NT2/D1 (cell line): ENCODE data around the gene DNMT3A.

ENCODE experiments used
- DNase-seq: peaks from one replicate; pipeline ENCODE4 v3.0.0-alpha.2; 2011; ENCODE audit warnings: low read depth, low spot score
- H3K27me3 ChIP-seq: 2 replicates; pipeline ENCODE4 v1.6.0; 2011; ENCODE audit warnings: mild to moderate bottlenecking; ENCODE audit not compliant: insufficient read length, insufficient read depth
- H3K36me3 ChIP-seq: 2 replicates; pipeline ENCODE4 v1.6.1; 2011; ENCODE audit warnings: mild to moderate bottlenecking, low read length, mixed read lengths; ENCODE audit not compliant: insufficient read depth, insufficient read length
- H3K4me1 ChIP-seq: 2 replicates; pipeline ENCODE4 v1.5.1; 2011; ENCODE audit not compliant: insufficient read depth, insufficient read length
- H3K4me3 ChIP-seq: 2 replicates; pipeline ENCODE4 v1.5.1; 2011; ENCODE audit warnings: low read depth; ENCODE audit not compliant: insufficient read length
- H3K9ac ChIP-seq: 2 replicates; pipeline ENCODE4 v1.6.0; 2011; ENCODE audit warnings: low read depth; ENCODE audit not compliant: insufficient read length
- H3K9me3 ChIP-seq: 2 replicates; pipeline ENCODE4 v1.5.1; 2011; ENCODE audit warnings: mild to moderate bottlenecking, low read length; ENCODE audit not compliant: insufficient read depth
- SUZ12 ChIP-seq: IDR thresholded peaks from 2 replicates; pipeline ENCODE4 v1.6.1; 2011; ENCODE audit not compliant: insufficient read length, insufficient read depth; ENCODE audit errors: extremely low read depth
- YY1 ChIP-seq: IDR thresholded peaks from 2 replicates; pipeline ENCODE4 v1.6.1; 2011; ENCODE audit not compliant: insufficient read length, insufficient read depth
- ZNF274 ChIP-seq: IDR thresholded peaks from 2 replicates; pipeline ENCODE4 v1.6.1; 2011; ENCODE audit warnings: mild to moderate bottlenecking, low read depth, low read length

Gene DNMT3A

GRCh38 chr2:25258847-25259736 is 82.6 kb downstream of the DNMT3A start:
- Histone ChIP-seq H3K36me3 (no peaks in the 10 kb centered on the region), H3K4me1 (peaks cover 30% of the 10 kb centered on the region), H3K4me3 (no peak overlapping the region), H3K27me3 (no peaks in the 10 kb centered on the region), H3K9ac (peak overlapping the region; percentile 62), H3K9me3 (no peaks in the 10 kb centered on the region)
- TF ChIP-seq YY1 (no peak), ZNF274 (no peak), SUZ12 (no peak)
- DNase-seq: no peak

- Histone ChIP-seq H3K9me3 (no peaks in the 10 kb centered on the region), H3K9ac (peak overlapping the region; percentile 62), H3K4me1 (peaks cover 23% of the 10 kb centered on the region), H3K4me3 (no peak overlapping the region), H3K27me3 (no peaks in the 10 kb centered on the region), H3K36me3 (no peaks in the 10 kb centered on the region)
- DNase-seq: no peak
- TF ChIP-seq SUZ12 (no peak), YY1 (no peak), ZNF274 (no peak)
Observed at GRCh38 chr2:25257931-25258846, 83.5 kb downstream of the DNMT3A start.

- Histone ChIP-seq H3K27me3 (no peaks in the 10 kb centered on the region), H3K9ac (peak overlapping the region; percentile 52), H3K4me3 (no peak overlapping the region), H3K4me1 (peaks cover 22% of the 10 kb centered on the region), H3K9me3 (no peaks in the 10 kb centered on the region), H3K36me3 (no peaks in the 10 kb centered on the region)
- no peak for TF ChIP-seq SUZ12
- TF ChIP-seq YY1: no peak
- TF ChIP-seq ZNF274: no peak
- no peak for DNase-seq
Observed at GRCh38 chr2:25257032-25257552, 84.6 kb downstream of the DNMT3A start.

GRCh38 chr2:25256488-25256875 is 85.2 kb downstream of the DNMT3A start:
- no peak overlapping the region for H3K4me3 ChIP-seq
- H3K9ac ChIP-seq: no peak overlapping the region
- H3K9me3 ChIP-seq: no peaks in the 10 kb centered on the region
- H3K27me3 ChIP-seq: no peaks in the 10 kb centered on the region
- TF ChIP-seq YY1: no peak
- no peak for TF ChIP-seq SUZ12
- TF ChIP-seq ZNF274: no peak
- no peaks in the 10 kb centered on the region for H3K36me3 ChIP-seq
- no peak for DNase-seq
- peaks cover 20% of the 10 kb centered on the region for H3K4me1 ChIP-seq

GRCh38 chr2:25255745-25256487 is 85.8 kb downstream of the DNMT3A start:
- peaks cover 20% of the 10 kb centered on the region for H3K4me1 ChIP-seq
- H3K36me3 ChIP-seq: no peaks in the 10 kb centered on the region
- TF ChIP-seq YY1 (no peak), SUZ12 (no peak), ZNF274 (no peak)
- no peaks in the 10 kb centered on the region for H3K27me3 ChIP-seq
- no peak overlapping the region for H3K4me3 ChIP-seq
- H3K9me3 ChIP-seq: no peaks in the 10 kb centered on the region
- no peak overlapping the region for H3K9ac ChIP-seq
- no peak for DNase-seq

GRCh38 chr2:25254961-25255360 is 86.8 kb downstream of the DNMT3A start:
- Histone ChIP-seq H3K36me3 (peaks cover 3% of the 10 kb centered on the region), H3K9me3 (no peaks in the 10 kb centered on the region), H3K9ac (no peak overlapping the region), H3K4me3 (no peak overlapping the region), H3K4me1 (peaks cover 12% of the 10 kb centered on the region), H3K27me3 (no peaks in the 10 kb centered on the region)
- no peak for DNase-seq
- TF ChIP-seq ZNF274 (no peak), SUZ12 (no peak), YY1 (no peak)
